K562 (cell line): ENCODE results near the gene DGCR6L. TPM values are rescaled to one million over a fixed set of nuclear protein-coding genes. Genes with fewer than 3 reads are reported as not detected.
A peak's percentile ranks its signal among the peaks of the same experiment; 100 is the strongest.
"Not testable (repeated sequence)": the region's sequence is repeated elsewhere in the genome, so short reads cannot be mapped to it uniquely, and the experiment has no call there.

Source experiments
- BRCA1 ChIP-seq, 2 experiments: fragments of 450-650 bp in 1 of 2; sonication (generic) in 1 of 2; formaldehyde crosslinking in 1 of 2; IDR thresholded peaks; 2 replicates each; pipeline versions ENCODE4 v1.5.0 to v1.6.1; 2017 to 2020; ENCODE audit warnings: mild to moderate bottlenecking in 1 of 2, missing genetic modification reagents in 1 of 2
- CTBP1 ChIP-seq: fragments of 450-650 bp; IDR thresholded peaks from 2 replicates; pipeline ENCODE4 v1.6.1; 2016; ENCODE audit warnings: borderline replicate concordance
- EHMT2 ChIP-seq: fragments of 450-650 bp; IDR thresholded peaks from 2 replicates; pipeline ENCODE4 v1.6.1; 2018; ENCODE audit warnings: antibody characterized with exemption
- ETV1 ChIP-seq: fragments of 450-650 bp; conservative IDR thresholded peaks from 2 replicates; pipeline ENCODE4 v1.6.1; 2016; ENCODE audit warnings: missing genetic modification characterization, control low read depth, low read depth, missing compliant biosample characterization
- FOXA3 ChIP-seq, 2 experiments: fragments of 450-650 bp in 1 of 2; sonication (generic) in 1 of 2; formaldehyde crosslinking; IDR thresholded peaks in 1 of 2; conservative IDR thresholded peaks in 1 of 2; 2 replicates each; pipeline versions ENCODE4 v1.4.0 to v1.8.0; 2020 to 2022; ENCODE audit warnings: mild to moderate bottlenecking in 2 of 2, missing genetic modification reagents in 1 of 2
- HMGN3 ChIP-seq: IDR thresholded peaks from 2 replicates; pipeline ENCODE4 v1.6.1; 2011; ENCODE audit warnings: borderline replicate concordance, low read depth, mild to moderate bottlenecking, mixed read lengths, low read length; ENCODE audit not compliant: insufficient read length; ENCODE audit errors: extremely low read depth
- NRF1 ChIP-seq, 2 experiments: fragments of 450-650 bp; IDR thresholded peaks in 1 of 2; conservative IDR thresholded peaks in 1 of 2; 2 replicates each; pipeline ENCODE4 v1.6.1; 2014; ENCODE audit warnings: mild to moderate bottlenecking in 2 of 2
- PHB ChIP-seq: fragments of 250-450 bp; sonication (Bioruptor Pico); IDR thresholded peaks from 2 replicates; pipeline ENCODE4 v1.5.0; 2021
- RHOXF2B ChIP-seq: fragments of 250-450 bp; sonication (Bioruptor Pico); conservative IDR thresholded peaks from 2 replicates; pipeline ENCODE4 v1.5.1; 2021
- STAG1 ChIP-seq: sonication (generic); formaldehyde crosslinking; IDR thresholded peaks from 2 replicates; pipeline ENCODE4 v1.5.0; 2020; ENCODE audit warnings: missing genetic modification reagents, borderline replicate concordance
- ZNF146 ChIP-seq: IDR thresholded peaks from one replicate; pipeline ENCODE4 v1.6.1; 2018; ENCODE audit warnings: missing compliant biosample characterization; ENCODE audit not compliant: unreplicated experiment
- ZNF282 ChIP-seq: sonication (generic); formaldehyde crosslinking; IDR thresholded peaks from 2 replicates; pipeline ENCODE4 v1.8.1; 2023; ENCODE audit warnings: missing genetic modification reagents
- polyA plus RNA-seq, 8 experiments: library from polyadenylated mRNA; depleted of rRNA in 4 of 8; stranded (reverse) in 5 of 8; unstranded in 3 of 8; fragments of >200 nt; fragmentation: Nextera tagmentation in 2 of 8; fragmentation: Illumina TruSeq in 1 of 8; extraction: Ambion mirVana in 2 of 8; extraction: Trizol in 1 of 8; gene quantifications; 2 replicates each; pipeline versions ENCODE4 v1.2.1 to v1.2.3, GENCODE V29; 2011 to 2014; ENCODE audit warnings: inconsistent platforms in 1 of 8, missing spikeins in 1 of 8
- total RNA-seq, 7 experiments: library from RNA; depleted of rRNA in 6 of 7; stranded (reverse); fragments of >200 nt in 6 of 7; fragmentation: Illumina TruSeq in 2 of 7; extraction: Trizol in 2 of 7; gene quantifications; 2 replicates each; pipeline versions ENCODE4 v1.2.1 to v1.2.3, GENCODE V29; 2011 to 2021; ENCODE audit warnings: low replicate concordance in 1 of 7
- TF ChIP-seq, protein P1 (sequence below), 2 experiments: IDR thresholded peaks; 2 replicates each; pipeline ENCODE4 v1.6.1; 2012; ENCODE audit warnings: improper control_type of control experiment in 2 of 2, low read depth in 2 of 2, low read length in 2 of 2, borderline replicate concordance in 1 of 2
- TF ChIP-seq, protein P2 (sequence below): sonication (generic); formaldehyde crosslinking; IDR thresholded peaks from 2 replicates; pipeline ENCODE4 v1.8.0; 2022; ENCODE audit warnings: missing genetic modification reagents, mild to moderate bottlenecking, moderate library complexity, borderline replicate concordance
- TF ChIP-seq, protein P3 (sequence below): sonication (generic); formaldehyde crosslinking; IDR thresholded peaks from 2 replicates; pipeline ENCODE4 v1.5.0; 2020; ENCODE audit warnings: missing genetic modification reagents
- TF ChIP-seq, protein P4 (sequence below), 2 experiments: fragments of 450-650 bp; IDR thresholded peaks; 2 replicates each; pipeline ENCODE4 v1.6.1; 2018; ENCODE audit warnings: mild to moderate bottlenecking in 2 of 2, low read depth in 1 of 2; ENCODE audit not compliant: partially characterized antibody in 2 of 2

The DGCR6L gene
- total and polyA plus RNA-seq, 9 of the 15 experiments (the other 6 are each of a cell fraction or from before 2014, with no cell fraction given), result 3.6 to 151 (median 51.0) TPM

DNA sequence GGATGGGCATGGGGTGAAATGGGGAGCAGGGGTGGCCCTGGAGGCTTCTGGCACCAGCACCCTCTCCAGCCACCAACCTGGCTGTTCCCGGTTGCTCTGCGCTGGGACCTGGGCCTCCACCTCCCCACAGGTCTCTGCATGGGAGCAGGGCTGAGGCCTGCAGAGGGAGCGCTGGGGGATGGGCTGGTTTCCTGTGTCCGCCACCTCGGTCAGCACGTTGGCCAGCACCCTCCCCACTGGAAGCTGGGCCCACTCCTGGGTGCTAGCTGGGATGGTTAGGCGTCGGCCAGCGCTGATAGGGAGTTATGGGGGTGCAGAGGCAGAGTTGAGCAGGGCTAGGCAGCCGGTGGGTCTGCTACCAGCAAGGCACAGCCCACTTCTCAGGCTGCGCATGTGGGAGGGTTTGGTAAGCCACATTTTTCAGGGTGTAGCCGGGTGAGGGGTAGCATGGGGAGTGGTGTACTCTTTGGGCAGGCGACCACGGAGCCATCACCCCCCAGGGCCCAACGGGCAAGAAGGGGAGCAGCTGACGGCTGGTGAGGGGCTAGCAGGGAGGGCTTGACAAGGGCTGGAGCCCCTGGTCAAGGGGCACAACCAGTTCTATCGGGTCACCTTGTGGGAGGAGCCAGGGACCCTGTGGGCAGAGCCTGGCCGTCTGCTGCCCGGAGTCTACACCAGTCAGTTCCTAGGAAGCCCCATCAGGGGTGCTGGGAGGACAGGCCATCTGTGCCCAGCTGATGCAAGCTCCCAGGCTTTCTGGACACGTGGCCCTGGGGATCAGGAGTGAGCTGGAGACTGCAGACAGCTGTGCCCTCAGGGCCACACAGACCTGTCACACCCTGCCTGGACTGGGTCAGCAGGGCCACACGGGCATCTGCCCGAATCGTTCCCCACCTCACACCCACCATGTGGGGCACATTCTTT, 49.4 kb downstream of the DGCR6L start (continued):
- TF ChIP-seq ZNF146 (CRISPR knock-in tag) (peak; percentile 31), ZNF282 (CRISPR knock-in tag) (0 out of 2 replicates have a peak, but pooled peaks have one; percentile 62), ETV1 (tag) (peak; percentile 50; the same call in 1 of the 2 replicates), PHB (CRISPR knock-in tag) (peak; percentile 51; the same call in 1 of the 2 replicates), RHOXF2B (0 out of 2 replicates have a peak, but pooled peaks have one; percentile 4), CTBP1 (0 out of 2 replicates have a peak, but pooled peaks have one; percentile 42), BRCA1 (CRISPR knock-in tag; IDR thresholded peaks at IDR 0.05) (0 out of 2 replicates have a peak, but pooled peaks have one; percentile 21), NRF1 (conservative IDR thresholded peaks at IDR 0.05 in 1 of 2, IDR thresholded peaks at IDR 0.05 in 1 of 2) (peak in 1 of 2 experiments; percentile 32; a peak in 2 of 4 replicates), FOXA3 (CRISPR knock-in tag; conservative IDR thresholded peaks at IDR 0.05 in 1 of 2, IDR thresholded peaks at IDR 0.05 in 1 of 2) (0 out of 4 replicates have a peak, but pooled peaks of 1 of the 2 experiments have one; percentile 61), EHMT2 (peak; percentile 95), STAG1 (CRISPR knock-in tag) (peak; percentile 49), HMGN3 (peak; percentile 39)
- TF ChIP-seq, protein P1, sequence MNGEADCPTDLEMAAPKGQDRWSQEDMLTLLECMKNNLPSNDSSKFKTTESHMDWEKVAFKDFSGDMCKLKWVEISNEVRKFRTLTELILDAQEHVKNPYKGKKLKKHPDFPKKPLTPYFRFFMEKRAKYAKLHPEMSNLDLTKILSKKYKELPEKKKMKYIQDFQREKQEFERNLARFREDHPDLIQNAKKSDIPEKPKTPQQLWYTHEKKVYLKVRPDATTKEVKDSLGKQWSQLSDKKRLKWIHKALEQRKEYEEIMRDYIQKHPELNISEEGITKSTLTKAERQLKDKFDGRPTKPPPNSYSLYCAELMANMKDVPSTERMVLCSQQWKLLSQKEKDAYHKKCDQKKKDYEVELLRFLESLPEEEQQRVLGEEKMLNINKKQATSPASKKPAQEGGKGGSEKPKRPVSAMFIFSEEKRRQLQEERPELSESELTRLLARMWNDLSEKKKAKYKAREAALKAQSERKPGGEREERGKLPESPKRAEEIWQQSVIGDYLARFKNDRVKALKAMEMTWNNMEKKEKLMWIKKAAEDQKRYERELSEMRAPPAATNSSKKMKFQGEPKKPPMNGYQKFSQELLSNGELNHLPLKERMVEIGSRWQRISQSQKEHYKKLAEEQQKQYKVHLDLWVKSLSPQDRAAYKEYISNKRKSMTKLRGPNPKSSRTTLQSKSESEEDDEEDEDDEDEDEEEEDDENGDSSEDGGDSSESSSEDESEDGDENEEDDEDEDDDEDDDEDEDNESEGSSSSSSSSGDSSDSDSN (IDR thresholded peaks at IDR 0.05; ENCODE audit: borderline replicate concordance in 1 of 2, low read depth in 2 of 2, low read length in 2 of 2), result 0 out of 4 replicates have a peak, but pooled peaks of 1 of the 2 experiments have one; percentile 42
- TF ChIP-seq, protein P2, sequence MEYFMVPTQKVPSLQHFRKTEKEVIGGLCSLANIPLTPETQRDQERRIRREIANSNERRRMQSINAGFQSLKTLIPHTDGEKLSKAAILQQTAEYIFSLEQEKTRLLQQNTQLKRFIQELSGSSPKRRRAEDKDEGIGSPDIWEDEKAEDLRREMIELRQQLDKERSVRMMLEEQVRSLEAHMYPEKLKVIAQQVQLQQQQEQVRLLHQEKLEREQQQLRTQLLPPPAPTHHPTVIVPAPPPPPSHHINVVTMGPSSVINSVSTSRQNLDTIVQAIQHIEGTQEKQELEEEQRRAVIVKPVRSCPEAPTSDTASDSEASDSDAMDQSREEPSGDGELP, result peak; percentile 54; the same call in 1 of the 2 replicates
- TF ChIP-seq BRCA1 (IDR thresholded peaks at IDR 0.05), result not testable (repeated sequence)
- TF ChIP-seq, protein P3, sequence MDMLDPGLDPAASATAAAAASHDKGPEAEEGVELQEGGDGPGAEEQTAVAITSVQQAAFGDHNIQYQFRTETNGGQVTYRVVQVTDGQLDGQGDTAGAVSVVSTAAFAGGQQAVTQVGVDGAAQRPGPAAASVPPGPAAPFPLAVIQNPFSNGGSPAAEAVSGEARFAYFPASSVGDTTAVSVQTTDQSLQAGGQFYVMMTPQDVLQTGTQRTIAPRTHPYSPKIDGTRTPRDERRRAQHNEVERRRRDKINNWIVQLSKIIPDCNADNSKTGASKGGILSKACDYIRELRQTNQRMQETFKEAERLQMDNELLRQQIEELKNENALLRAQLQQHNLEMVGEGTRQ (CRISPR knock-in tag), result 0 out of 2 replicates have a peak, but pooled peaks have one; percentile 4
- TF ChIP-seq, protein P4, sequence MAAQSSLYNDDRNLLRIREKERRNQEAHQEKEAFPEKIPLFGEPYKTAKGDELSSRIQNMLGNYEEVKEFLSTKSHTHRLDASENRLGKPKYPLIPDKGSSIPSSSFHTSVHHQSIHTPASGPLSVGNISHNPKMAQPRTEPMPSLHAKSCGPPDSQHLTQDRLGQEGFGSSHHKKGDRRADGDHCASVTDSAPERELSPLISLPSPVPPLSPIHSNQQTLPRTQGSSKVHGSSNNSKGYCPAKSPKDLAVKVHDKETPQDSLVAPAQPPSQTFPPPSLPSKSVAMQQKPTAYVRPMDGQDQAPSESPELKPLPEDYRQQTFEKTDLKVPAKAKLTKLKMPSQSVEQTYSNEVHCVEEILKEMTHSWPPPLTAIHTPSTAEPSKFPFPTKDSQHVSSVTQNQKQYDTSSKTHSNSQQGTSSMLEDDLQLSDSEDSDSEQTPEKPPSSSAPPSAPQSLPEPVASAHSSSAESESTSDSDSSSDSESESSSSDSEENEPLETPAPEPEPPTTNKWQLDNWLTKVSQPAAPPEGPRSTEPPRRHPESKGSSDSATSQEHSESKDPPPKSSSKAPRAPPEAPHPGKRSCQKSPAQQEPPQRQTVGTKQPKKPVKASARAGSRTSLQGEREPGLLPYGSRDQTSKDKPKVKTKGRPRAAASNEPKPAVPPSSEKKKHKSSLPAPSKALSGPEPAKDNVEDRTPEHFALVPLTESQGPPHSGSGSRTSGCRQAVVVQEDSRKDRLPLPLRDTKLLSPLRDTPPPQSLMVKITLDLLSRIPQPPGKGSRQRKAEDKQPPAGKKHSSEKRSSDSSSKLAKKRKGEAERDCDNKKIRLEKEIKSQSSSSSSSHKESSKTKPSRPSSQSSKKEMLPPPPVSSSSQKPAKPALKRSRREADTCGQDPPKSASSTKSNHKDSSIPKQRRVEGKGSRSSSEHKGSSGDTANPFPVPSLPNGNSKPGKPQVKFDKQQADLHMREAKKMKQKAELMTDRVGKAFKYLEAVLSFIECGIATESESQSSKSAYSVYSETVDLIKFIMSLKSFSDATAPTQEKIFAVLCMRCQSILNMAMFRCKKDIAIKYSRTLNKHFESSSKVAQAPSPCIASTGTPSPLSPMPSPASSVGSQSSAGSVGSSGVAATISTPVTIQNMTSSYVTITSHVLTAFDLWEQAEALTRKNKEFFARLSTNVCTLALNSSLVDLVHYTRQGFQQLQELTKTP (IDR thresholded peaks at IDR 0.05; ENCODE audit: low read depth in 1 of 2, partially characterized antibody in 2 of 2), result peak in 1 of 2 experiments; percentile 33
